Smooth muscle cell (in vitro differentiated cells): ENCODE results near the gene PLCB1. TPM values are rescaled to one million over a fixed set of nuclear protein-coding genes. Genes with fewer than 3 reads are reported as not detected.

Experiments
- DNase-seq: peaks from one replicate; lab custom pipeline; 2025; ENCODE audit not compliant: unreplicated experiment; lab: John Stamatoyannopoulos, UW
- H2AFZ ChIP-seq: fragments of 200-600 bp; sonication (generic); 2 replicates; pipeline ENCODE4 v1.6.0; 2016; ENCODE audit warnings: antibody characterized with exemption, low read depth, mild to moderate bottlenecking
- H3F3A ChIP-seq: fragments of 200-600 bp; sonication (generic); 2 replicates; pipeline ENCODE4 v1.6.0; 2017; ENCODE audit warnings: antibody characterized with exemption, low read depth
- H3K27ac ChIP-seq: fragments of 200-600 bp; sonication (generic); 2 replicates; pipeline ENCODE4 v1.5.1; 2016; ENCODE audit warnings: low read depth, mild to moderate bottlenecking
- H3K27me3 ChIP-seq: fragments of 200-600 bp; sonication (generic); 2 replicates; pipeline ENCODE4 v1.6.1; 2016; ENCODE audit warnings: low read depth, mild to moderate bottlenecking
- H3K36me3 ChIP-seq: fragments of 200-600 bp; sonication (generic); 2 replicates; pipeline ENCODE4 v1.5.1; 2016; ENCODE audit warnings: low read depth
- H3K4me1 ChIP-seq: fragments of 200-600 bp; sonication (generic); 2 replicates; pipeline ENCODE4 v1.5.1; 2016; ENCODE audit warnings: low read depth
- H3K4me2 ChIP-seq: fragments of 200-600 bp; sonication (generic); 2 replicates; pipeline ENCODE4 v1.6.0; 2016; ENCODE audit warnings: mild to moderate bottlenecking
- H3K4me3 ChIP-seq: fragments of 200-600 bp; sonication (generic); 2 replicates; pipeline ENCODE4 v1.5.1; 2016; ENCODE audit warnings: mild to moderate bottlenecking
- H3K79me2 ChIP-seq: fragments of 200-600 bp; sonication (generic); 2 replicates; pipeline ENCODE4 v1.6.0; 2016; ENCODE audit warnings: low read depth, mild to moderate bottlenecking
- H3K9ac ChIP-seq: fragments of 200-600 bp; sonication (generic); 2 replicates; pipeline ENCODE4 v1.6.0; 2016; ENCODE audit warnings: low read depth
- H3K9me3 ChIP-seq: fragments of 200-600 bp; sonication (generic); replicated peaks from 2 replicates; pipeline ENCODE4 v1.5.1; 2016; ENCODE audit warnings: low read depth
- H4K20me1 ChIP-seq: fragments of 200-600 bp; sonication (generic); 2 replicates; pipeline ENCODE4 v1.6.0; 2016; ENCODE audit warnings: low read depth
- WGBS: methylation state at CpG from one replicate; pipeline ENCODE4 v1.1.7; 2016; ENCODE audit warnings: low lambda C conversion rate; 5-methylcytosine and 5-hydroxymethylcytosine counted together
- polyA plus RNA-seq: library from polyadenylated mRNA; unstranded; fragments of >200 nt; fragmentation: Nextera tagmentation; extraction: Ambion mirVana; gene quantifications from 2 replicates; pipeline ENCODE4 v1.2.1, GENCODE V29; 2016
- total RNA-seq: library from RNA; depleted of rRNA; stranded (reverse); fragments of >200 nt; gene quantifications from 2 replicates; pipeline ENCODE4 v1.2.3, GENCODE V29; 2014
- TF ChIP-seq, protein P1 (sequence below): fragments of 200-600 bp; sonication (generic); IDR thresholded peaks from 2 replicates; pipeline ENCODE4 v1.5.1; 2017; ENCODE audit warnings: borderline replicate concordance, mild to moderate bottlenecking, antibody characterized with exemption; ENCODE audit not compliant: insufficient read depth, poor library complexity, severe bottlenecking

Gene PLCB1
- total and polyA plus RNA-seq, 2 experiments from 2014 or later, result 4.7 to 25.3 TPM

DNA sequence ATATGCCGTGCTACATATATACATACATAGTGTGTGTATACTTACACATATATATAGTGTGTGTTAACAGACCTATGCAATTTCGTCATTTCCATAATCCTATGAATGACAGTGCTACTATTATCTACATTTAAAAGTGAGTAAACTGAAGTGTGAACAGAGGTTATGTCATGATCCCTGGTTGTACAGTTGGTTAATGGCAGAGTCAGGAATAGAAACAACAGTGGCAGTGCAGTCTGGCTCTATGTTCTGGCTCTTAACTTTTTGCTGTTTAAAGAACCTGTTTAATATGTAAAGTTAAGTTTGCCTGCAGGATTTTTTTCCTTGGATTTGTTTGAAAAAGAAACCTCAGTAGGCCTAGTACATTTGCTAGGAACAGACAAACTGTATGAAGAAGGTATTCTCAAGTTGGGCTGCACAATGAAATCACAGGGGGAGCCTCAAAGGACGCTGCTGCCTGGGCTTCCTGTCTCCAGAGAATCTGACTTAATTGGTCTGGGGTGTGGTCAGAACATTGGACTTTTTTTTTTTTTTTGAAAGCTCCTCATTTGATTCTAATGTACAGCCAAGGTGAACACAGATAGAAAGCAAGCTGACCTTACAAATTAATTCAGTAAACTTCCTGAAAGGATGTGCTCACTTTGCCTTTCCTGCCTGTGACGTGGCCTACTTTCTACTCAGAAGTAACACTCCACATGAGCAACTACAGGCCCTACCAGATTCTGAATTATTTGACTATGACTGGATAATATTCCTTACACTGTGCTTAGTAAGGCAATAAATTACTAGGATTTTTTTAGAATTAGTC, 29.4 kb downstream of the PLCB1 start:
- TF ChIP-seq, protein P1, sequence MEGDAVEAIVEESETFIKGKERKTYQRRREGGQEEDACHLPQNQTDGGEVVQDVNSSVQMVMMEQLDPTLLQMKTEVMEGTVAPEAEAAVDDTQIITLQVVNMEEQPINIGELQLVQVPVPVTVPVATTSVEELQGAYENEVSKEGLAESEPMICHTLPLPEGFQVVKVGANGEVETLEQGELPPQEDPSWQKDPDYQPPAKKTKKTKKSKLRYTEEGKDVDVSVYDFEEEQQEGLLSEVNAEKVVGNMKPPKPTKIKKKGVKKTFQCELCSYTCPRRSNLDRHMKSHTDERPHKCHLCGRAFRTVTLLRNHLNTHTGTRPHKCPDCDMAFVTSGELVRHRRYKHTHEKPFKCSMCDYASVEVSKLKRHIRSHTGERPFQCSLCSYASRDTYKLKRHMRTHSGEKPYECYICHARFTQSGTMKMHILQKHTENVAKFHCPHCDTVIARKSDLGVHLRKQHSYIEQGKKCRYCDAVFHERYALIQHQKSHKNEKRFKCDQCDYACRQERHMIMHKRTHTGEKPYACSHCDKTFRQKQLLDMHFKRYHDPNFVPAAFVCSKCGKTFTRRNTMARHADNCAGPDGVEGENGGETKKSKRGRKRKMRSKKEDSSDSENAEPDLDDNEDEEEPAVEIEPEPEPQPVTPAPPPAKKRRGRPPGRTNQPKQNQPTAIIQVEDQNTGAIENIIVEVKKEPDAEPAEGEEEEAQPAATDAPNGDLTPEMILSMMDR, result no peak
- H3K9ac ChIP-seq, result no peak overlapping the region
- no peaks in the 10 kb centered on the region for H3K4me1 ChIP-seq
- H3K79me2 ChIP-seq, result no peaks in the 10 kb centered on the region
- H2AFZ ChIP-seq, result no peak overlapping the region
- no peak overlapping the region for H3K4me3 ChIP-seq
- no peaks in the 10 kb centered on the region for H3K36me3 ChIP-seq
- no peaks in the 10 kb centered on the region for H3K9me3 ChIP-seq
- no peak overlapping the region for H3K4me2 ChIP-seq
- no peaks in the 10 kb centered on the region for H3F3A ChIP-seq
- DNase-seq, result no peak
- H4K20me1 ChIP-seq, result no peaks in the 10 kb centered on the region
- no peaks in the 10 kb centered on the region for H3K27me3 ChIP-seq
- H3K27ac ChIP-seq, result no peak overlapping the region
- 86% methylated on average over 4 of the region's 4 CpGs for WGBS

DNA sequence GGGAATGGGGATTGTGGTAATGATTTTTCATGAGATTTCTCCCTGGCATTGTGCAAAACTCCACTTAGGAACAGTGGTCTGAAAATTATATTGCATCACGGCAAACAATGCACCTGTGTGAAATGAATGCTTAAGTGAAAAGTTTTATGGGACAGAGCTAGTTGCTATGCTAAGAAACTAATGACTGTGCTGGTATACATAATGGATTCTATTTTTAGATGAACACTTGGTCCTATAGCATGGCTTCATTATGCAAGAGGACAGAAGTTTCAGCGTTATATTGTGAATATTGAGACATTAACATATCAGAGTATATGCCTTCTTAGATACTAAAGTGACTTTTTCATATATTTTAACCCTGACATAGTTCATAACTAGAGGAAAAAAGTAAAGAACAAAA, 30.5 kb downstream of the PLCB1 start:
- WGBS, result 87% methylated on average over 2 of the region's 2 CpGs
- Histone ChIP-seq H3K27me3 (no peaks in the 10 kb centered on the region), H4K20me1 (no peaks in the 10 kb centered on the region), H2AFZ (no peak overlapping the region), H3K79me2 (no peaks in the 10 kb centered on the region), H3K36me3 (no peaks in the 10 kb centered on the region), H3K9me3 (no peaks in the 10 kb centered on the region), H3K27ac (no peak overlapping the region), H3K4me1 (no peaks in the 10 kb centered on the region), H3K4me3 (no peak overlapping the region), H3F3A (no peaks in the 10 kb centered on the region), H3K9ac (no peak overlapping the region), H3K4me2 (no peak overlapping the region)
- TF ChIP-seq, protein P1, result no peak
- DNase-seq, result no peak

DNA sequence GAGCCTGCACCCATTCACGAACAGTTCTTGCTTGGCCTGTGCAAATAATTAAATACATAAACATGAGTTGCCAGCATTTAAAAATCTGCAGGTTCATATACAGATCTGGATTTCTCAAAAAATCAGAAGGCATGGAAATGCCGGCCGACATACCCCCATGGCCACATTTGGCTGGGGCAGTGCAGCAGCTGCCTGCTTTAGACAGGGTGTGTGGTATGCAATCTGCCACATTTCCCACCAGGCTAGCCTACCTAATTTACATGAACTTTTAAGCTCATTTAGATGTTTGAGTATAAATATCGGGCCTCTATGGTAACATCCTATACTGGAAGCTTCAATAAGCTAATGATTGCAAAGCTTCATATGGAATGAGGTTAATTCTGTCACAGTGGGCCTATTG, 31.5 kb downstream of the PLCB1 start:
- WGBS, result 94% methylated on average over 4 of the region's 4 CpGs
- TF ChIP-seq, protein P1, result no peak

DNA sequence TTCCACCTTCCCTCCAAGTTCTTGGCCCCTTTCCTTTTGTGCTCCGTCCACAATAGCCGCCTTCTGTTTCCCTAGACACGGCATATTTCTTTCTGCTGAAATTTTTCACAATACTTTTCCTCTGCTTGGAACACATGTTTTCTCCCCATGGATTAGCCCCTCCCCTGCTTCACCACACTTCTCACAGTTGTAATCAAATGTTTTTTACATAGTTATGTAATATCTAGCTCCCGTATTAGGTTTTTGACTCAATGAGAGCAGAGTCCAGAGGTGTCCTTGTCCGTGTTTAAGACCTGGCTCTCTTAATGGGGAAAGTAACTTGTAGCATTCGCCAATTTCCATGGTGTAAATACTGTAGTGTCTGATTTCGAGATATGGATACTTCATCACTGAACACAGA, 34.7 kb downstream of the PLCB1 start:
- Histone ChIP-seq H3K4me2 (no peak overlapping the region), H3F3A (no peaks in the 10 kb centered on the region), H3K9me3 (no peaks in the 10 kb centered on the region), H2AFZ (no peak overlapping the region), H3K27ac (no peak overlapping the region), H3K9ac (no peak overlapping the region), H3K4me3 (no peak overlapping the region), H3K27me3 (no peaks in the 10 kb centered on the region), H3K36me3 (no peaks in the 10 kb centered on the region), H3K4me1 (no peaks in the 10 kb centered on the region), H4K20me1 (no peaks in the 10 kb centered on the region), H3K79me2 (no peaks in the 10 kb centered on the region)
- 94% methylated on average over 7 of the region's 7 CpGs for WGBS
- TF ChIP-seq, protein P1, result no peak
- no peak for DNase-seq

More for the DNA sequence above, 31.5 kb downstream of the PLCB1 start:
- Histone ChIP-seq H2AFZ (no peak overlapping the region), H3K4me1 (no peaks in the 10 kb centered on the region), H3K4me3 (no peak overlapping the region), H3F3A (no peaks in the 10 kb centered on the region), H3K79me2 (no peaks in the 10 kb centered on the region), H3K27me3 (no peaks in the 10 kb centered on the region), H3K36me3 (no peaks in the 10 kb centered on the region), H4K20me1 (no peaks in the 10 kb centered on the region), H3K9me3 (no peaks in the 10 kb centered on the region), H3K4me2 (no peak overlapping the region), H3K9ac (no peak overlapping the region), H3K27ac (no peak overlapping the region)
- no peak for DNase-seq
